ENCODE results near the gene TADA1.

DNA sequence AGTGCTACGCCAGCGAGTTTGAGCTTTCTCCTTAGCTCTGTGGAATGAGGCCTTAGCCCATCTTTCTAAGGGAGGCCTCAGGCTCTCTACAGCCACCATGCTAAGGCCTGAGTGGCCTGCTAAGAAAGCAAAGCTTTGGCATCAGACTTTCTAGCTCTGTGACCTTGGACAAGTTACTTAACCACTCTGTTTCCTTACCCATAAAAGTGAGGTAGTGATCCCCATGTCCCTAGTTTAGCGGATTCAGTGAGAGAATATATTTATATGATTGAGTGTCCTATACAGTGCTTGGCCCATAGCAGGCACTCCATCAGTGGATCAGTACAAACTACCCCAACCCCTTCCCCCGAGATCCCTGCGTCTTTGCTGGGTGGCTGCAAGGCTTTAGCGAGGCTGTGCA, 32.7 kb downstream of the TADA1 start:
- TF ChIP-seq, protein P1, sequence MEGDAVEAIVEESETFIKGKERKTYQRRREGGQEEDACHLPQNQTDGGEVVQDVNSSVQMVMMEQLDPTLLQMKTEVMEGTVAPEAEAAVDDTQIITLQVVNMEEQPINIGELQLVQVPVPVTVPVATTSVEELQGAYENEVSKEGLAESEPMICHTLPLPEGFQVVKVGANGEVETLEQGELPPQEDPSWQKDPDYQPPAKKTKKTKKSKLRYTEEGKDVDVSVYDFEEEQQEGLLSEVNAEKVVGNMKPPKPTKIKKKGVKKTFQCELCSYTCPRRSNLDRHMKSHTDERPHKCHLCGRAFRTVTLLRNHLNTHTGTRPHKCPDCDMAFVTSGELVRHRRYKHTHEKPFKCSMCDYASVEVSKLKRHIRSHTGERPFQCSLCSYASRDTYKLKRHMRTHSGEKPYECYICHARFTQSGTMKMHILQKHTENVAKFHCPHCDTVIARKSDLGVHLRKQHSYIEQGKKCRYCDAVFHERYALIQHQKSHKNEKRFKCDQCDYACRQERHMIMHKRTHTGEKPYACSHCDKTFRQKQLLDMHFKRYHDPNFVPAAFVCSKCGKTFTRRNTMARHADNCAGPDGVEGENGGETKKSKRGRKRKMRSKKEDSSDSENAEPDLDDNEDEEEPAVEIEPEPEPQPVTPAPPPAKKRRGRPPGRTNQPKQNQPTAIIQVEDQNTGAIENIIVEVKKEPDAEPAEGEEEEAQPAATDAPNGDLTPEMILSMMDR (conservative IDR thresholded peaks at IDR 0.05 in 1 of 2, IDR thresholded peaks at IDR 0.05 in 1 of 2; ENCODE audit: low read depth in 1 of 2, low read length in 2 of 2), result no peak
- TF ChIP-seq EZH2 (IDR thresholded peaks at IDR 0.05; ENCODE audit: low read length, missing control alignments), result no peak

Data from fibroblast of lung (primary cell).